ENCODE measurements around the gene EPDR1.

EPDR1 gene

DNA sequence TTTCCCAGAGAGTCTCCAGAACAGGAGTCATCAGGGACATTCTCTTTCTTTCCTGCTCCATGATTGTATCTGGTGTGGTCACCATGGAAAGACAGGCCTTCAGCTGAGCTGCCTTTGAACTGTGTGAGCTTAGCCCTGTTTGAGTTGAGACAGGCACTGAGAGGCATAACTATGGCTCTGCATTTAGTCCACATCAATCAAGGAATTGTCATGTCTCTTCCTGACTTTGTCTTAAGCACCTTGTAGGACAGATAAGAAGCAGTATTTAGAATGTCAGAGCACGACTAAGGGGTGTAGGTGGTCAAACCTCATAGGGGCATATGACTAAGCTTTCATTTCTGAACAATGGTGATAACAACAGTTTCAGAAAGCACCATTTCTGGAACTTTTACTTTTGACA, 53.5 kb downstream of the EPDR1 start:
- DNase-seq (ENCODE audit: low read depth), result no peak
- no peak overlapping the region for H3K4me3 ChIP-seq (ENCODE audit: low read depth, low read length)
- TF ChIP-seq, protein P1, sequence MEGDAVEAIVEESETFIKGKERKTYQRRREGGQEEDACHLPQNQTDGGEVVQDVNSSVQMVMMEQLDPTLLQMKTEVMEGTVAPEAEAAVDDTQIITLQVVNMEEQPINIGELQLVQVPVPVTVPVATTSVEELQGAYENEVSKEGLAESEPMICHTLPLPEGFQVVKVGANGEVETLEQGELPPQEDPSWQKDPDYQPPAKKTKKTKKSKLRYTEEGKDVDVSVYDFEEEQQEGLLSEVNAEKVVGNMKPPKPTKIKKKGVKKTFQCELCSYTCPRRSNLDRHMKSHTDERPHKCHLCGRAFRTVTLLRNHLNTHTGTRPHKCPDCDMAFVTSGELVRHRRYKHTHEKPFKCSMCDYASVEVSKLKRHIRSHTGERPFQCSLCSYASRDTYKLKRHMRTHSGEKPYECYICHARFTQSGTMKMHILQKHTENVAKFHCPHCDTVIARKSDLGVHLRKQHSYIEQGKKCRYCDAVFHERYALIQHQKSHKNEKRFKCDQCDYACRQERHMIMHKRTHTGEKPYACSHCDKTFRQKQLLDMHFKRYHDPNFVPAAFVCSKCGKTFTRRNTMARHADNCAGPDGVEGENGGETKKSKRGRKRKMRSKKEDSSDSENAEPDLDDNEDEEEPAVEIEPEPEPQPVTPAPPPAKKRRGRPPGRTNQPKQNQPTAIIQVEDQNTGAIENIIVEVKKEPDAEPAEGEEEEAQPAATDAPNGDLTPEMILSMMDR (IDR thresholded peaks at IDR 0.05; ENCODE audit: control insufficient read depth, extremely low read depth, insufficient read depth), result no peak

DNA sequence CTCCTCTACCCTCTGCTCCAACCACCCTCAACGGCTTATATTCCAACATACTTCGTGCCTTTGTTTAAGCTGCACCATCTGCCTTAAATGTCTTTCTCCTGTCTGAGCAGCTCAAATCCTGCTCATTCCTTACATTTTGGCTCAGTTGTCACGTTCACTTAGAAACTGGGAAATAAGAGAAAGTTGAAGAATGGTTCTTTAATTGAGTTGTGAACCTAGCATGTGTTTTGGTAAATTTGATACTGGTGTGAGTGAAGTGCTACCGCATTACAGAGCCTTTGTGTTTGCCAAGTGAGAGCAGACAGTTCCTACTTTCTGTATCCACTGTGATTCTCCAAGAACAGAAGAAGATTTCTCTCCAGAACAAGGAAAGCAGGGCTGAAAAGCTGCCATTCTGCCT, 54.3 kb downstream of the EPDR1 start:
- TF ChIP-seq, protein P1 (IDR thresholded peaks at IDR 0.05; ENCODE audit: control insufficient read depth, extremely low read depth, insufficient read depth), result no peak
- no peak for DNase-seq (ENCODE audit: low read depth)
- no peak overlapping the region for H3K4me3 ChIP-seq (ENCODE audit: low read depth, low read length)

DNA sequence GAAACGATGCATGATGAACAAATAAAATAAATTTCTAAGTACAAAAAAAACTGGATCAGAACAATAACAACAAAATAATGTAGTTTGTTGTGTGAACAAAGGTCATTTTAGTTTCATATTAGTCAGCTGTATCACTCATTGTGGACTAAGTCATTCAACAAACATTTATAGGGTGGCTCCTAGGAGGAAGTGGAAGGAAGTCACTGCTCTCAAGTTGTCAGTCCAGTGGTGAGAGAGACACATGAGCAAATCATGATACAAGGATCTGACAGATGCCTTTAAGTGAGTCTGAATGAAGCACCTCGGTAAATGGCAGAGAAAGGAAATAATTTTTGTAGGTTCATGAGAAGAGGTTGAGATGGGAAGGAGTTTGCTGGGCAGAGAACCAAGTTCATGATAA, 56.8 kb downstream of the EPDR1 start:
- DNase-seq (ENCODE audit: low read depth), result no peak
- TF ChIP-seq, protein P1 (IDR thresholded peaks at IDR 0.05; ENCODE audit: control insufficient read depth, extremely low read depth, insufficient read depth), result no peak
- no peak overlapping the region for H3K4me3 ChIP-seq (ENCODE audit: low read depth, low read length)

DNA sequence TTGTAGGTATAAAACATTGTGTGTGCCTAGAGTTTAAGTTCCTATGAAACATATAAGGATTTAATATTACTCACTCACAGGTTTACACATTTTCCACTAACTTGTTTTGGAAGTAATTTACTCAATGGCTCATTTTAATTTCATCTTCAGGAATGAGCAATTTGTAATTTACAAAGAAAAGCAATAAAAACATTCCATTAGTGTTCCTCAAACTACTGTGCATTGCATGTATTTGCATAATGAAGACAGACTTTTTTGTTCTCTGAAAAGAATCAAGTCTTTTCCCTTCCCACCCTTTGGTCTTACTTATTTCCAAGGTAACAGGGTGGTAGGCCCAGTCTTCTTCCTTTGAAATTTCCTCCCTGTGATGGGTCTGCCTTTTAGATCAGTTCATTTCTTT, 61.2 kb downstream of the EPDR1 start:
- H3K4me3 ChIP-seq (ENCODE audit: low read depth, low read length), result no peak overlapping the region
- TF ChIP-seq, protein P1 (IDR thresholded peaks at IDR 0.05; ENCODE audit: control insufficient read depth, extremely low read depth, insufficient read depth), result no peak
- no peak for DNase-seq (ENCODE audit: low read depth)

DNA sequence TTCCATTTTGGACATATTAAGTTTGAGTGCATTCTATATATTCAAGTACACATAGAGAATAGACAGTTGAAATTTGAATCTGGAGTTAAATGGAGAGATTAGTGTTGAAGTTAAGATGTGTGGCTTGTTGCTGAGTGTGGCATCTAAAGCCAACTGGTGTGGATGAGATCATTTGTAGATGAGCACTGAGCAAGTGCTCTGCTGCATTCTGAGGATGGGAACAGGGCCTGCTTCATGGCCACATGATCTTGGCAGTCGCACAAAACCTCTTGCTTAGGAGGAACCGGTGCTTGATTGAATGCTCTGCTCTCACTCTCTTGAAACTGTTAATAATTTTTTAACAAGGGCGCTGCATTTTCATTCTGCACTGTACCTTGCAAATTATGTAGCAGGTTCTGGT, 62.0 kb downstream of the EPDR1 start:
- no peak for DNase-seq (ENCODE audit: low read depth)
- TF ChIP-seq, protein P1 (IDR thresholded peaks at IDR 0.05; ENCODE audit: control insufficient read depth, extremely low read depth, insufficient read depth), result no peak
- no peak overlapping the region for H3K4me3 ChIP-seq (ENCODE audit: low read depth, low read length)

DNA sequence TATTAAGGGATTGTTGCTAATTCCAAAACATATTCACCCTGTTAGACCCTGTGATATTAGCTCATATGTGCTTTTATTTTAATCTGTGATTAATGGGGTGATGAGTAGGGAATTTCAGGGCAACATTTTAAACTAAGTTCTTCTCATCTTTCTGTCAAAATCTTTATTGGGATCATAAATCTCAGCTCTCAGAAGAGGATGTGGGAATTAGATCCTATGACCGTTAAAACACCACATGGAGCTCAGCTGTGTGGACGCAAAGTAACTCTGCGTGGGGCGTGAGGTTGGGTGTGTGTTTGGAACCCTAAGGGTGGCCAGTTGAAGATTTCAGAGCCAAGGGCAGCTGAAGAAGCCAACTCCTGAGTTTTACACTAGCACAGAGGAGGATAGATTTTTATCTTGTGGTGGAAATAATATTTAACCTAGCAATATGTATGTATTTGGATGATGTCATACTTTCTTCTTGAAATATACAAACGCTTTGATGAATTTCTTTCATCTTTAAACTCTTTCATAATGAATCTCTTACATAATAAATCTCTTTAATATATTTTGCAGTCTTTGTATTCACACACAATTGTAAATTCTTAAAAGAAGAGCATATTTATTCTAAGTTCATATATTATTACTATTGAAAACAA, 64.4 kb downstream of the EPDR1 start:
- TF ChIP-seq, protein P1 (IDR thresholded peaks at IDR 0.05; ENCODE audit: control insufficient read depth, extremely low read depth, insufficient read depth), result no peak
- no peak for DNase-seq (ENCODE audit: low read depth)
- H3K4me3 ChIP-seq (ENCODE audit: low read depth, low read length), result no peak overlapping the region

DNA sequence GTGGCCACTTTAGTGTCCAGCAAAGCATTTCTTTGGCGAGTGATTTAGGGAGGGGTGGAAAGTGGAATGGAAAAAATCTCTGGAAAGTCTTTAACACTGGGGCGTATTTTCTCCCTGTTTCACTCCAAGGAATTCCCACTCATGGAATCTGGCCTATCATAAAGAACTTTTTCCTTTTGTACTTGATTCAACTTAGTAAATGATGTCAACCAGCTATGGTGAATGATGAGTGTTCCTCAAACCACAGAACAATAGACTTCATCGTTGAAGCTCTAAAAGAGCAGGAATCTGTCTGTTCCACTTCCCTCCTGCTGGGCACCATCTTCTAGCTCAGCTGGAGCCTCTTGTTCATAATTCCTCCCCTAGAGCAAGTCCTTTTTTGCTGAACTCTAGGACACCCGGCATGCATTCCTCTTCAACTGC, 66.5 kb downstream of the EPDR1 start:
- DNase-seq (ENCODE audit: low read depth), result no peak

More for the DNA sequence above, 66.5 kb downstream of the EPDR1 start:
- TF ChIP-seq, protein P1 (IDR thresholded peaks at IDR 0.05; ENCODE audit: control insufficient read depth, extremely low read depth, insufficient read depth), result no peak
- H3K4me3 ChIP-seq (ENCODE audit: low read depth, low read length), result no peak overlapping the region
